ENCODE data around the gene TBX1.

Gene TBX1

DNA sequence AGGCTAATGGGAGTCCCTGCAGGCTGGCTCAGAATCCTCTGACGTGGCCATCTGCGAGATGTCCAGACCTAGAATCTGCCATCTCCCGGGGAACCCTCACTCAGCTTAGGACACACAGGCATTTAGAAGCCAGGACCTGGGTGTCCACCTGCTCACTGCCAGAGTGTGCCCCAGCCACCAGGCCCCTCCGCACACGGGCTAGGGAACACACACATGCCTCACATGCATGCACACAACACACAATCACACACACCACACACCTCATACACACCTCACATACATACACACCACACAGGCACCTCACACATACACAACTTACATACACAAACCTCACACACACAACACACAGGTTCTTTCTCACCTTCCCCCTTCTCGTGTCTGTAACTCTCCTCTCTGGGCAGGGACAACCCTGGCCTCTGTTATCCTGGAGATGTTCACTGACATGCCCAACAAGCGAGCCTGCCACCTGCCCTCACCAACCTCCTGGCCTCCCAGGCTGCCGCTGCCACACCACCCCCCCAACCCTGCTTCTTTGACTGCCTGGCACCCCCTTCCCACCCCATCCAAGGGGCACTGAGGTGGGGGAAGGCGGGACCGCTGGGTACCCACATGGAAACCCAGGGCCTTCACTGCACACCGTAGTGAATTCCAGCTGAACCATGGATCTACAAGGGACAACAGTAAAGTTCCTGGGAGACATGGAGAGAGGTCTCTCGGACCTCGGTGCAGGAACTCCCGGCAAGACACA lies 56.0 kb downstream of the TBX1 start:
- DNase-seq: no peak
